Stimulated activated CD4-positive, alpha-beta T cell treated with anti-CD3 and anti-CD28 coated beads, Interleukin-1b, Interleukin-23, amount 100 ng/mL, for 24 hours (primary cell): ENCODE data around the gene DPYSL5.
"Not testable (repeated sequence)": the region's sequence is repeated elsewhere in the genome, so short reads cannot be mapped to it uniquely, and the experiment has no call there.

Source experiments
- DNase-seq, 4 experiments: peaks; one replicate each; pipeline ENCODE4 v3.0.0-alpha.2; 2020; ENCODE audit warnings: low read depth in 4 of 4, low spot score in 1 of 4

DPYSL5 gene

GRCh38 chr2:26847655-26848335, at the start of gene DPYSL5:
Gene DPYSL5, plus strand, starts transcription at chr2:26848132. Its CDS starts 50,368 bp downstream, at chr2:26898500.
- no peak for DNase-seq

- no peak for DNase-seq
Observed at GRCh38 chr2:26801328-26801727, 46.6 kb upstream of the DPYSL5 start.

- no peak for DNase-seq
Observed at GRCh38 chr2:26801796-26802195, 46.1 kb upstream of the DPYSL5 start.

- DNase-seq, result no peak
Observed at GRCh38 chr2:26805241-26805676, 42.7 kb upstream of the DPYSL5 start.

GRCh38 chr2:26807788-26808460, 40.0 kb upstream of the DPYSL5 start:
- no peak for DNase-seq

GRCh38 chr2:26809211-26809610, 38.7 kb upstream of the DPYSL5 start:
- no peak for DNase-seq

GRCh38 chr2:26809876-26810577, 37.9 kb upstream of the DPYSL5 start:
- DNase-seq, result no peak

- no peak for DNase-seq
Observed at GRCh38 chr2:26811261-26811660, 36.7 kb upstream of the DPYSL5 start.

GRCh38 chr2:26811791-26812694, 35.9 kb upstream of the DPYSL5 start:
- no peak for DNase-seq

- DNase-seq, result no peak
Observed at GRCh38 chr2:26812731-26813130, 35.2 kb upstream of the DPYSL5 start.

- DNase-seq, result not testable (repeated sequence)
Observed at GRCh38 chr2:26814072-26814765, 33.7 kb upstream of the DPYSL5 start.

- DNase-seq, result no peak
Observed at GRCh38 chr2:26816893-26817292, 31.0 kb upstream of the DPYSL5 start.

- DNase-seq, result no peak
Observed at GRCh38 chr2:26818255-26818654, 29.7 kb upstream of the DPYSL5 start.

GRCh38 chr2:26818972-26819371, 29.0 kb upstream of the DPYSL5 start:
- DNase-seq, result no peak

- no peak for DNase-seq
Observed at GRCh38 chr2:26820932-26821331, 27.0 kb upstream of the DPYSL5 start.

GRCh38 chr2:26822877-26823276, 25.1 kb upstream of the DPYSL5 start:
- no peak for DNase-seq

- no peak for DNase-seq
Observed at GRCh38 chr2:26838121-26838906, 9.6 kb upstream of the DPYSL5 start.

GRCh38 chr2:26840937-26841610, 6.9 kb upstream of the DPYSL5 start:
- DNase-seq, result no peak

- no peak for DNase-seq
Observed at GRCh38 chr2:26843041-26843440, 4.9 kb upstream of the DPYSL5 start.
